Astrocyte (in vitro differentiated cells and primary cell): ENCODE data around the gene SBK3. TPM values are rescaled to one million over a fixed set of nuclear protein-coding genes. Genes with fewer than 3 reads are reported as not detected.

ENCODE experiments used
- DNase-seq: peaks from one replicate; pipeline ENCODE4 v3.0.0-alpha.2; 2010; ENCODE audit warnings: low read depth
- FAIRE-seq: peaks from 2 replicates; lab custom pipeline; 2011; peaks lifted over from hg19 to GRCh38; lab: Jason Lieb, UNC
- H2AFZ ChIP-seq: 2 replicates; pipeline ENCODE4 v1.6.0; 2012; ENCODE audit warnings: low read depth, low read length, inconsistent platforms
- H3K27ac ChIP-seq: 2 replicates; pipeline ENCODE4 v1.5.1; 2011; ENCODE audit warnings: low read depth, low read length, inconsistent platforms
- H3K27me3 ChIP-seq: 2 replicates; pipeline ENCODE4 v1.6.0; 2011; ENCODE audit warnings: low read length, inconsistent platforms; ENCODE audit not compliant: insufficient read depth
- H3K36me3 ChIP-seq: 2 replicates; pipeline ENCODE4 v1.5.1; 2011; ENCODE audit warnings: low read length, inconsistent platforms; ENCODE audit not compliant: insufficient read depth
- H3K4me1 ChIP-seq: 2 replicates; pipeline ENCODE4 v1.5.1; 2011; ENCODE audit warnings: low read length, inconsistent platforms; ENCODE audit not compliant: insufficient read depth
- H3K4me2 ChIP-seq: 2 replicates; pipeline ENCODE4 v1.6.0; 2012; ENCODE audit warnings: low read length, inconsistent platforms
- H3K4me3 ChIP-seq: 2 replicates; pipeline ENCODE4 v1.5.1; 2011; ENCODE audit warnings: low read depth, mild to moderate bottlenecking, low read length, inconsistent platforms; ENCODE audit not compliant: insufficient read depth
- H3K79me2 ChIP-seq: 2 replicates; pipeline ENCODE4 v1.6.0; 2012; ENCODE audit warnings: mild to moderate bottlenecking, low read length, inconsistent platforms; ENCODE audit not compliant: insufficient read depth
- H3K9ac ChIP-seq: 2 replicates; pipeline ENCODE4 v1.6.0; 2012; ENCODE audit warnings: mild to moderate bottlenecking, low read length, inconsistent platforms
- H3K9me3 ChIP-seq: 2 replicates; pipeline ENCODE4 v1.5.1; 2012; ENCODE audit warnings: low read depth, mild to moderate bottlenecking, low read length, inconsistent platforms; ENCODE audit not compliant: insufficient read depth
- H4K20me1 ChIP-seq: 2 replicates; pipeline ENCODE4 v1.6.0; 2012; ENCODE audit warnings: low read length, inconsistent platforms; ENCODE audit not compliant: insufficient read depth
- H3K27ac Mint-ChIP-seq: one replicate; pipeline ENCODE4 v1.8.0; 2021; ENCODE audit warnings: mild to moderate bottlenecking, mixed read lengths; ENCODE audit not compliant: unreplicated experiment
- H3K27me3 Mint-ChIP-seq: one replicate; pipeline ENCODE4 v1.8.0; 2021; ENCODE audit warnings: low read depth, mixed read lengths; ENCODE audit not compliant: unreplicated experiment
- H3K36me3 Mint-ChIP-seq: one replicate; pipeline ENCODE4 v1.8.0; 2021; ENCODE audit warnings: low read depth, mixed read lengths; ENCODE audit not compliant: unreplicated experiment
- H3K4me1 Mint-ChIP-seq: one replicate; pipeline ENCODE4 v1.8.0; 2021; ENCODE audit warnings: low read depth, mixed read lengths; ENCODE audit not compliant: unreplicated experiment
- H3K4me3 Mint-ChIP-seq: one replicate; pipeline ENCODE4 v1.8.0; 2021; ENCODE audit warnings: mild to moderate bottlenecking, moderate library complexity, mixed read lengths; ENCODE audit not compliant: unreplicated experiment
- H3K9me3 Mint-ChIP-seq: one replicate; pipeline ENCODE4 v1.8.0; 2021; ENCODE audit warnings: mild to moderate bottlenecking, mixed read lengths; ENCODE audit not compliant: unreplicated experiment
- EZH2 ChIP-seq: IDR thresholded peaks from 2 replicates; pipeline ENCODE4 v1.6.1; 2012; ENCODE audit warnings: mild to moderate bottlenecking, low read length, inconsistent platforms; ENCODE audit not compliant: insufficient read depth
- total RNA-seq: library from RNA; stranded (reverse); gene quantifications from 2 replicates; pipeline ENCODE4 v1.2.1, GENCODE V29; 2021
- TF ChIP-seq, protein P1 (sequence below): IDR thresholded peaks from 2 replicates; pipeline ENCODE4 v1.5.1; 2011; ENCODE audit warnings: low read depth, mild to moderate bottlenecking, inconsistent platforms, low read length, moderate library complexity; ENCODE audit not compliant: insufficient read depth

The SBK3 gene
- total RNA-seq, 1 donor from 2014 or later: 0.91 TPM

DNA sequence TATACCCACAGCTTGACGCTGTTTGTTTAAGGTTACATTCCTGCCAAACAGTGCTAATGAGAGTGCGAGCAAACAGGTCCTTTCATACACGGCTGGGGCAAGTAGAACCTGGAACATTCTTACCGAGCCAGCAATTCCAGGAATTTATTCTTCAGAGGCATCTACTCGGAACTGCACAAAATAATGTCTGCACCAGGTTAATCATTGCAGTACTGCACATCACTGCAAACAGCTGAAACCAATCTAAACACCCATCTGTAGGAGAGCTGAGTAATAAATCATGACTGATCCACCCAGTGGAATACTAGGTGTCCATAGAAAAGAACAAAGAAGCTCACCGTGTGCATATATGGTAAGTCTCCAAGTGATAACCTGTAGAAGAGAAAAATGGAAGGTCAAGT, 36.5 kb upstream of the SBK3 start:
- H3K9me3 Mint-ChIP-seq: no peaks in the 10 kb centered on the region

DNA sequence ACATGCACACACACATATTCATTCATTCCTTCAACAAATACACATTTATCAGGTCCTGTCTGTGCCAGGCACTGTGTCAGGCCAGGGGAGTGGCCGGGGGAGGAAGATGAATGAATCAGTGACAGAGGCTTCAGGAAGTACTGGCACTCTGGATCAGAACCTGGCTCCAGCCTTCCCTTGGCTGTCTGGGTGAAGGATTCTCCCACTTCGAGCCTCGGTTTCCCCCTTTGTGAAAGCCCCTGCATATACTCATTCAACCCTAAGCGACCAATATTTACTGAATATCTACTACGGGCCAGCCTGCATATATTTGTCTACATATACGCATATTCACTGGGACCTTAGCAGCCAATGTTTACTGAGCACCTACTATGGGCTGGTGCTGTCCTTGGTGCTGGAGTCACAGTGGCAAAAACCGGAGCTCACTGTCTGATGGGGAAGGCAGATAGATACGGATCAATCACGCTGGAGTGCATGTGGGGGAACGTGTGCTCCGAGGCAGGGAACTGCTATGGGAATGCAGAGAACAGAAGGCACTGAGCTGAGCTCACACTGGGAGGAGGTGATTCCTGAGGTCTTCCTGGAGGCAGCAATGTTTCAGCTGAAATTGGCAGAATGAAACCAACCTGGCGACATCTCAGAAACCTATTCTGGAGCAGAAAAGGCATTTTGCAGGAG, 35.9 kb upstream of the SBK3 start:
- Histone ChIP-seq H3K4me3 (peak overlapping the region; percentile 80), H2AFZ (peak overlapping the region; percentile 96), H3K4me2 (peak overlapping the region; percentile 99), H3K36me3 (peaks cover 5% of the 10 kb centered on the region), H4K20me1 (peaks cover 12% of the 10 kb centered on the region), H3K79me2 (peaks cover 27% of the 10 kb centered on the region), H3K4me1 (peaks cover 14% of the 10 kb centered on the region), H3K27me3 (no peaks in the 10 kb centered on the region), H3K9ac (peak overlapping the region; percentile 92), H3K27ac (peak overlapping the region; percentile 75), H3K9me3 (no peaks in the 10 kb centered on the region)
- Mint-ChIP-seq H3K27ac (peak overlapping the region; percentile 59), H3K4me3 (peak overlapping the region; percentile 96), H3K36me3 (peaks cover 14% of the 10 kb centered on the region), H3K9me3 (no peaks in the 10 kb centered on the region), H3K4me1 (peaks cover 33% of the 10 kb centered on the region), H3K27me3 (no peaks in the 10 kb centered on the region)
- FAIRE-seq (no peak), DNase-seq (no peak)
- no peak for TF ChIP-seq EZH2
- TF ChIP-seq, protein P1, sequence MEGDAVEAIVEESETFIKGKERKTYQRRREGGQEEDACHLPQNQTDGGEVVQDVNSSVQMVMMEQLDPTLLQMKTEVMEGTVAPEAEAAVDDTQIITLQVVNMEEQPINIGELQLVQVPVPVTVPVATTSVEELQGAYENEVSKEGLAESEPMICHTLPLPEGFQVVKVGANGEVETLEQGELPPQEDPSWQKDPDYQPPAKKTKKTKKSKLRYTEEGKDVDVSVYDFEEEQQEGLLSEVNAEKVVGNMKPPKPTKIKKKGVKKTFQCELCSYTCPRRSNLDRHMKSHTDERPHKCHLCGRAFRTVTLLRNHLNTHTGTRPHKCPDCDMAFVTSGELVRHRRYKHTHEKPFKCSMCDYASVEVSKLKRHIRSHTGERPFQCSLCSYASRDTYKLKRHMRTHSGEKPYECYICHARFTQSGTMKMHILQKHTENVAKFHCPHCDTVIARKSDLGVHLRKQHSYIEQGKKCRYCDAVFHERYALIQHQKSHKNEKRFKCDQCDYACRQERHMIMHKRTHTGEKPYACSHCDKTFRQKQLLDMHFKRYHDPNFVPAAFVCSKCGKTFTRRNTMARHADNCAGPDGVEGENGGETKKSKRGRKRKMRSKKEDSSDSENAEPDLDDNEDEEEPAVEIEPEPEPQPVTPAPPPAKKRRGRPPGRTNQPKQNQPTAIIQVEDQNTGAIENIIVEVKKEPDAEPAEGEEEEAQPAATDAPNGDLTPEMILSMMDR: no peak

More for the DNA sequence above, 36.5 kb upstream of the SBK3 start:
- H4K20me1 ChIP-seq: peaks cover 10% of the 10 kb centered on the region
- H3K27me3 Mint-ChIP-seq: no peaks in the 10 kb centered on the region
- H3K27ac Mint-ChIP-seq: peak overlapping the region; percentile 59
- H3K36me3 ChIP-seq: peaks cover 3% of the 10 kb centered on the region
- no peak overlapping the region for H3K27ac ChIP-seq
- H2AFZ ChIP-seq: no peak overlapping the region
- peaks cover 17% of the 10 kb centered on the region for H3K4me1 ChIP-seq
- H3K9me3 ChIP-seq: no peaks in the 10 kb centered on the region
- no peak overlapping the region for H3K4me3 ChIP-seq
- FAIRE-seq (no peak), DNase-seq (no peak)
- TF ChIP-seq EZH2: no peak
- TF ChIP-seq, protein P1: no peak
- H3K79me2 ChIP-seq: peaks cover 27% of the 10 kb centered on the region
- peaks cover 31% of the 10 kb centered on the region for H3K4me1 Mint-ChIP-seq
- H3K9ac ChIP-seq: no peak overlapping the region
- no peaks in the 10 kb centered on the region for H3K27me3 ChIP-seq
- peak overlapping the region; percentile 99 for H3K4me2 ChIP-seq
- H3K36me3 Mint-ChIP-seq: peaks cover 11% of the 10 kb centered on the region
- H3K4me3 Mint-ChIP-seq: peak overlapping the region; percentile 96

DNA sequence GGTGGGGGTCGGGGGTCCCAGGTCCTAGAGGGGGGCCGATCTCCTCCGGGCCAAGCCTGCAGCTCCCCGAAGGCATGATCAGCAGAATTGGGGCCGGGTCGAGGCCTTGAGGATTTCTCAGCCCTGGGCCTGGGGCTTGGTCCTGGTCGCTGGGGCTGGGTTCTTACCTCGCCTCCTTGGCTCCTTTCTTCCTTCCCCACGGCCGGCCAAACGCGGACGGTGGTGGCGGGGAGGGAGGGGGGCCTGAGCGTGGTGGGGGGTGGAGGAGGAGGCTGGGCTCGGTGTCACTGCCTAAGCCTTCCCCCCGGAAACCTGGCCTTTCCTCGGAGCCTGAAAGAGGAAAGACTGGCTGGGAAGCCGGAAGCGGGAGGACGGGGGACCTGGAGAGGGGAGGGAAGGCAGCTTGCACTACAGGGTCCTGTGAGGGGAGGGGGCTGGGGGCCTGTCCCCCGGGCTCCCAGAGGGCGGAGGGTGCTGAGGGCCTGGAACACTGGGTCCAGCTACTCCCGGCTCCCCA, 35.3 kb upstream of the SBK3 start, which contains the start of gene ZNF579:
ZNF579 (minus strand) TSS at position 221 of the 517 bp plus-strand sequence. CDS start 1,209 bp downstream, outside the sequence.
- Mint-ChIP-seq H3K4me3 (peak within 1 kb of the TSS; percentile 96), H3K9me3 (no peaks in the 10 kb centered on the region), H3K27ac (peak within 1 kb of the TSS; percentile 82), H3K36me3 (peaks cover 14% of the 10 kb centered on the region), H3K27me3 (no peaks in the 10 kb centered on the region), H3K4me1 (peaks cover 29% of the 10 kb centered on the region)
- Histone ChIP-seq H3K9ac (peak within 1 kb of the TSS; percentile 92), H4K20me1 (peaks cover 12% of the 10 kb centered on the region), H3K4me1 (peaks cover 9% of the 10 kb centered on the region), H3K79me2 (peaks cover 27% of the 10 kb centered on the region), H3K36me3 (peaks cover 5% of the 10 kb centered on the region), H3K4me3 (peak within 1 kb of the TSS; percentile 80), H2AFZ (peak within 1 kb of the TSS; percentile 96), H3K9me3 (no peaks in the 10 kb centered on the region), H3K27me3 (no peaks in the 10 kb centered on the region), H3K27ac (peak within 1 kb of the TSS; percentile 90), H3K4me2 (peak within 1 kb of the TSS; percentile 99)
- DNase-seq (peak; percentile 84), FAIRE-seq (no peak)
- TF ChIP-seq, protein P1: no peak
- no peak for TF ChIP-seq EZH2
